PC-9 (cell line): Measurements from ENCODE around the gene C1orf35.

Experiments used
- CTCF ChIP-seq: fragments of 200-600 bp; sonication (generic); conservative IDR thresholded peaks from 2 replicates; pipeline ENCODE4 v1.6.1; 2017; ENCODE audit warnings: mixed run types, antibody characterized with exemption, mild to moderate bottlenecking, moderate library complexity
- EZH2 ChIP-seq: fragments of 200-600 bp; sonication (generic); IDR thresholded peaks from 2 replicates; pipeline ENCODE4 v1.8.0; 2017; ENCODE audit warnings: antibody characterized with exemption, low read depth

GRCh38 chr1:228105996-228106799 is 3.1 kb upstream of the C1orf35 start:
- TF ChIP-seq CTCF (no peak), EZH2 (no peak)
